GM12874 (cell line): ENCODE measurements around the gene STARD10.

Experiments
- TF ChIP-seq, protein P1 (sequence below): IDR thresholded peaks from 2 replicates; pipeline ENCODE4 v1.5.1; 2011; ENCODE audit warnings: low read depth, mild to moderate bottlenecking, control low read depth, low read length, moderate library complexity; ENCODE audit not compliant: insufficient read depth

Gene STARD10, protein sequence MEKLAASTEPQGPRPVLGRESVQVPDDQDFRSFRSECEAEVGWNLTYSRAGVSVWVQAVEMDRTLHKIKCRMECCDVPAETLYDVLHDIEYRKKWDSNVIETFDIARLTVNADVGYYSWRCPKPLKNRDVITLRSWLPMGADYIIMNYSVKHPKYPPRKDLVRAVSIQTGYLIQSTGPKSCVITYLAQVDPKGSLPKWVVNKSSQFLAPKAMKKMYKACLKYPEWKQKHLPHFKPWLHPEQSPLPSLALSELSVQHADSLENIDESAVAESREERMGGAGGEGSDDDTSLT

DNA sequence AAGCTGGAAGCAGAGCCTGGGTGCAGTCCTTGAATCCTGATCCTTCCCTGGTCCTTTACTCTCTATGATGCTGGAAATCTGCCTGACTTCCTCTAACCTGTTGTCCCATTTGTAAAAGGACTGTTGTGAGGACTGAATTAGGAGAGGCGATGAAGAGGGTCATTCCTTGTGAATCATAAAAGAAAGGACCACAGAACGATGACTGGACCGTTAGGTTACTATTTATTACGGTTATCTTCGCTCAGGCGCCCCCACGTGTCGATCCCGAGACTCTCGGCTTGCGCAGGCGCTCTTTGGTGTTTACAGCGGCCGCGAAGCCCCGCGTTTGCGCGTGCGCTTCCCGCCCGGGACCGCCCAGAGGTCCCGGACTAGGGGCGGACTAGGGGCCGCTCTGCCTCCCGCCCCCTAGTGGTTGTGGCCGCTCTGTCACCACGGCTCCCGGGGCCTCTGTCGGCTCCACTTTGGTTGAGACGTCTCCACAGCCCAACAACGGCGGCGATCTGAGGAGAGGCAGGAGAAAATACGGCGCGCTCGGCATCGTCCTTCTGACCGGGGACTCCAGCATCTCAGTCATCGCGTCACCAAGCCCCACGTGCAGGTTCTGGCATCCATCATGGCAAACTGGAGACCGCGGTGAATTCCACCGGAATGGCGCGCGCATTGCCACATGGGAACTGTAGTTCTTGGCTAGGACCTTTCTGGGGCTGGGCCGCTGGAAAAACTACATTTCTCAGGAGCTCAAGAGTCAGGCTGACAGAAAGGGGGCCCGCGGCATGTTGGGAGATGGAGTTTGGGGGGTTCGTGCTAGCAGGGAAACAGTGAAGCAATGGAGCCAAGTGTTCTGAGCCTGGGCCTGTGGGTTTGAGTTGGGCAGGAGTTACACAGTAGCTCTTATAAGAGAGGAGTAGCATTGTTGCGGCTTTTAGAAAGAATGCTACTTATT, at the start of gene STARD10:
Gene STARD10, minus strand, starts transcription at position 623 of the 943 bp plus-strand sequence. CDS start 12,866 bp downstream, outside the sequence.
- TF ChIP-seq, protein P1, sequence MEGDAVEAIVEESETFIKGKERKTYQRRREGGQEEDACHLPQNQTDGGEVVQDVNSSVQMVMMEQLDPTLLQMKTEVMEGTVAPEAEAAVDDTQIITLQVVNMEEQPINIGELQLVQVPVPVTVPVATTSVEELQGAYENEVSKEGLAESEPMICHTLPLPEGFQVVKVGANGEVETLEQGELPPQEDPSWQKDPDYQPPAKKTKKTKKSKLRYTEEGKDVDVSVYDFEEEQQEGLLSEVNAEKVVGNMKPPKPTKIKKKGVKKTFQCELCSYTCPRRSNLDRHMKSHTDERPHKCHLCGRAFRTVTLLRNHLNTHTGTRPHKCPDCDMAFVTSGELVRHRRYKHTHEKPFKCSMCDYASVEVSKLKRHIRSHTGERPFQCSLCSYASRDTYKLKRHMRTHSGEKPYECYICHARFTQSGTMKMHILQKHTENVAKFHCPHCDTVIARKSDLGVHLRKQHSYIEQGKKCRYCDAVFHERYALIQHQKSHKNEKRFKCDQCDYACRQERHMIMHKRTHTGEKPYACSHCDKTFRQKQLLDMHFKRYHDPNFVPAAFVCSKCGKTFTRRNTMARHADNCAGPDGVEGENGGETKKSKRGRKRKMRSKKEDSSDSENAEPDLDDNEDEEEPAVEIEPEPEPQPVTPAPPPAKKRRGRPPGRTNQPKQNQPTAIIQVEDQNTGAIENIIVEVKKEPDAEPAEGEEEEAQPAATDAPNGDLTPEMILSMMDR, result peak; percentile 98

GRCh38 chr11:72842653-72843330, 48.9 kb upstream of the STARD10 start:
- TF ChIP-seq, protein P1, result no peak

DNA sequence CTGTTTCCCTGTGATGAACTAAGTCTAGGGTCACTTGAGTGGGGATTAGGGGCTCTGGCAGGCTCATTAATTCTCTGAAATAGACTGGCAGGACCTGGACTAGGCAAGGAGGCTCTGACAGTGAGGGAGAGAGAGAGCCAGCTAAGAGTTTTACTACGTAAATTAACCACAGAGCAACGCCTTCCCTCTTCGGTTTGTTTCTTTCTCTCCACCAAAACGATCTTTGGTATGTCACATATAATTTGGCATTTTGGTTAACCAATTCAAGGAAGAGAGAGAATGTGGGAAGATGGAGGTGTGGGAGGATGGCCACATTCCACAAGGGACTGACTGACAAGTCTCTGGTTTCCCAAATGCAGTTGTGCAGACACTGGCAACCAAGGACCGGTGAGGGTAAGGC, 48.3 kb upstream of the STARD10 start:
- TF ChIP-seq, protein P1, result no peak

DNA sequence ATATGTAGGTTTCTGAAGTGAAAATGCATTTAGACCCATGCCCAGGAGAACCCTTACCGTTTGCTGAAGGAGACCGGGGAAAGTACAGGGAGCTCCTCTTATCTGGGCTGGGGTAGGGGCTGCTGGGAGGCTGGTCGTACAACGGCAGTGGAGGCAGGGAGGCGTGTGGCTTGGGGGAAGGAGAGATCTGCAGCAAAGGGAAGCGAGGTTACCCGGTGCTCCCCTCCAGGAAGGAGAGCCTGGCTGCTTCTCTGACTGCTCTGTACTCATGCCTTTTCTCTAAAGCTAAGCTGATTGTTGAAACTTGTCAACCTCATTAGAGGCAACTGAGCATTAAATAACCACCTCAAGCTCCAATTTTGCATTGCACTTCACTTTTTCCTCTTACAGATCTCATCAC, 47.5 kb upstream of the STARD10 start:
- TF ChIP-seq, protein P1, result no peak

- TF ChIP-seq, protein P1, result no peak
These were observed 46.9 kb upstream of the STARD10 start for GRCh38 chr11:72840780-72841179.

GRCh38 chr11:72838691-72839305, 45.0 kb upstream of the STARD10 start:
- TF ChIP-seq, protein P1, result no peak

DNA sequence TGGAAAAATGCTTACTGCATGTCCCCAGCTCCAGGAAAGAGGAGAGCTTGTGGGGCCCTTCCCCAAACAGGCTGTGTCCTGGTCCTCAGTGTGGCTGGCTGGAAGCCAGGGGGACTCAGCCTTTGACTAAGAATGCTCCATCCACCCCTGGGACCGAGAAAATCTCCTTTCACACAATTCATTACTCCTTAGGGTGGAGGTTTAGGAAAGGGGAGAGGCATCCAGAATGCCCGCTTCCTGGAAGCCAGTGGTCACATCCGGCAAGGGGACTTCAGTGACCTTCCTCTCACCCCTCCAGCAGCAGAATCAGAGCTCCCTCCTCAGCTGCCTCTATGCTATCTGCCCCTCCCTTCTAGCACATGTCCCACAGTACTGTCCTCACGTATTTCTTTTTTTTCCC, 42.3 kb upstream of the STARD10 start:
- TF ChIP-seq, protein P1, result no peak
